ENCODE data around the gene TAF5L.

DNA sequence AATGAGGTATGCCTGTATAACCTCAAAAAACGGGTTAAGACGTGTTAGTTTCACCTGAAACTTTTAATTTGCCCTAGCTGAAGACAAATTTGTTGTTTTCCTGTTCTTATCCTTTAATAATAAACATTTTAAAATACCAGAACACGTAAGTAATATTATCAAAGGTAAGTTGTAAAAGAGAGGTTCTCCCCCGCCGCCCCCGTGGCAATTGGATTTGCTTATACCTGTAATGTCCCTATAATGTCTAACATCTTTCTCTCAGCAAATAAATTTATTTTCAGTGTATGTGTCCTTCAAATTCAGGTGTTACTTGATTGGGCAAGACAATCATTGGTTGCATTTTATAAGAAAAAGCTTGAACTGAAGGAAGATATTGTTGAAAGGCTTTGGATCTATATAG, 6.0 kb upstream of the TAF5L start:
- TF ChIP-seq, protein P1, sequence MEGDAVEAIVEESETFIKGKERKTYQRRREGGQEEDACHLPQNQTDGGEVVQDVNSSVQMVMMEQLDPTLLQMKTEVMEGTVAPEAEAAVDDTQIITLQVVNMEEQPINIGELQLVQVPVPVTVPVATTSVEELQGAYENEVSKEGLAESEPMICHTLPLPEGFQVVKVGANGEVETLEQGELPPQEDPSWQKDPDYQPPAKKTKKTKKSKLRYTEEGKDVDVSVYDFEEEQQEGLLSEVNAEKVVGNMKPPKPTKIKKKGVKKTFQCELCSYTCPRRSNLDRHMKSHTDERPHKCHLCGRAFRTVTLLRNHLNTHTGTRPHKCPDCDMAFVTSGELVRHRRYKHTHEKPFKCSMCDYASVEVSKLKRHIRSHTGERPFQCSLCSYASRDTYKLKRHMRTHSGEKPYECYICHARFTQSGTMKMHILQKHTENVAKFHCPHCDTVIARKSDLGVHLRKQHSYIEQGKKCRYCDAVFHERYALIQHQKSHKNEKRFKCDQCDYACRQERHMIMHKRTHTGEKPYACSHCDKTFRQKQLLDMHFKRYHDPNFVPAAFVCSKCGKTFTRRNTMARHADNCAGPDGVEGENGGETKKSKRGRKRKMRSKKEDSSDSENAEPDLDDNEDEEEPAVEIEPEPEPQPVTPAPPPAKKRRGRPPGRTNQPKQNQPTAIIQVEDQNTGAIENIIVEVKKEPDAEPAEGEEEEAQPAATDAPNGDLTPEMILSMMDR (conservative IDR thresholded peaks at IDR 0.05; ENCODE audit: low read depth, low read length): no peak
- no peak for TF ChIP-seq SMC3 (IDR thresholded peaks at IDR 0.05; ENCODE audit: low read depth, low read length)
- no peak for TF ChIP-seq POLR2A (IDR thresholded peaks at IDR 0.05; ENCODE audit: low read depth, low read length)
- TF ChIP-seq CEBPB (IDR thresholded peaks at IDR 0.05; ENCODE audit: low read depth, low read length): no peak
- TF ChIP-seq, protein P2, sequence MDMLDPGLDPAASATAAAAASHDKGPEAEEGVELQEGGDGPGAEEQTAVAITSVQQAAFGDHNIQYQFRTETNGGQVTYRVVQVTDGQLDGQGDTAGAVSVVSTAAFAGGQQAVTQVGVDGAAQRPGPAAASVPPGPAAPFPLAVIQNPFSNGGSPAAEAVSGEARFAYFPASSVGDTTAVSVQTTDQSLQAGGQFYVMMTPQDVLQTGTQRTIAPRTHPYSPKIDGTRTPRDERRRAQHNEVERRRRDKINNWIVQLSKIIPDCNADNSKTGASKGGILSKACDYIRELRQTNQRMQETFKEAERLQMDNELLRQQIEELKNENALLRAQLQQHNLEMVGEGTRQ (IDR thresholded peaks at IDR 0.05; ENCODE audit: low read depth, low read length): no peak
- TF ChIP-seq RAD21 (IDR thresholded peaks at IDR 0.05; ENCODE audit: low read length): no peak
- no peak for TF ChIP-seq FOS (IDR thresholded peaks at IDR 0.05; ENCODE audit: low read depth, low read length)
- TF ChIP-seq, protein P3, sequence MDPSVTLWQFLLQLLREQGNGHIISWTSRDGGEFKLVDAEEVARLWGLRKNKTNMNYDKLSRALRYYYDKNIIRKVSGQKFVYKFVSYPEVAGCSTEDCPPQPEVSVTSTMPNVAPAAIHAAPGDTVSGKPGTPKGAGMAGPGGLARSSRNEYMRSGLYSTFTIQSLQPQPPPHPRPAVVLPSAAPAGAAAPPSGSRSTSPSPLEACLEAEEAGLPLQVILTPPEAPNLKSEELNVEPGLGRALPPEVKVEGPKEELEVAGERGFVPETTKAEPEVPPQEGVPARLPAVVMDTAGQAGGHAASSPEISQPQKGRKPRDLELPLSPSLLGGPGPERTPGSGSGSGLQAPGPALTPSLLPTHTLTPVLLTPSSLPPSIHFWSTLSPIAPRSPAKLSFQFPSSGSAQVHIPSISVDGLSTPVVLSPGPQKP (IDR thresholded peaks at IDR 0.05; ENCODE audit: borderline replicate concordance, low read depth, low read length): no peak
- no peak for TF ChIP-seq CHD1 (IDR thresholded peaks at IDR 0.05; ENCODE audit: low read depth, low read length)
- TF ChIP-seq RFX5 (IDR thresholded peaks at IDR 0.05; ENCODE audit: low read depth, low read length): no peak
